Activated naive CD8-positive, alpha-beta T cell treated with anti-CD3 and anti-CD28 coated beads, Interleukin-2, amount 50 U/mL, for 24 hours (primary cell): ENCODE data around the gene SCD.
"Not testable (repeated sequence)": the region's sequence is repeated elsewhere in the genome, so short reads cannot be mapped to it uniquely, and the experiment has no call there.

Experiments
- ATAC-seq: fragments of 150-1000 bp; cut with Tn5 transposase; one replicate; pipeline ENCODE4 v1.10.0; 2021
- DNase-seq: peaks from one replicate; pipeline ENCODE4 v3.0.0; 2021
- H3K27ac Mint-ChIP-seq: one replicate; pipeline ENCODE4 v1.8.0; 2021; ENCODE audit warnings: mild to moderate bottlenecking, mixed read lengths
- H3K27me3 Mint-ChIP-seq: one replicate; pipeline ENCODE4 v1.8.0; 2021; ENCODE audit warnings: mixed read lengths
- H3K36me3 Mint-ChIP-seq: one replicate; pipeline ENCODE4 v1.8.0; 2021; ENCODE audit warnings: low read depth, mixed read lengths
- H3K4me1 Mint-ChIP-seq: one replicate; pipeline ENCODE4 v1.8.0; 2021; ENCODE audit warnings: mixed read lengths
- H3K4me3 Mint-ChIP-seq: one replicate; pipeline ENCODE4 v1.8.0; 2021; ENCODE audit warnings: mild to moderate bottlenecking, moderate library complexity, mixed read lengths
- H3K9me3 Mint-ChIP-seq: one replicate; pipeline ENCODE4 v1.8.0; 2021; ENCODE audit warnings: mixed read lengths

Gene SCD

GRCh38 chr10:100364735-100365391 is 17.8 kb downstream of the SCD start:
- Mint-ChIP-seq H3K4me3 (no peak overlapping the region), H3K36me3 (peaks cover 45% of the 10 kb centered on the region), H3K9me3 (no peaks in the 10 kb centered on the region), H3K27ac (no peak overlapping the region), H3K4me1 (peaks cover 20% of the 10 kb centered on the region), H3K27me3 (no peaks in the 10 kb centered on the region)
- peak; percentile 35 for ATAC-seq
- no peak for DNase-seq

- Mint-ChIP-seq H3K36me3 (peaks cover 8% of the 10 kb centered on the region), H3K9me3 (no peaks in the 10 kb centered on the region), H3K27ac (no peak overlapping the region), H3K4me3 (no peak overlapping the region), H3K27me3 (no peaks in the 10 kb centered on the region), H3K4me1 (peaks cover 34% of the 10 kb centered on the region)
- DNase-seq (no peak), ATAC-seq (no peak)
Observed at GRCh38 chr10:100368721-100369120, 21.7 kb downstream of the SCD start.

GRCh38 chr10:100370714-100371481 is 23.9 kb downstream of the SCD start:
- DNase-seq = peak; percentile 78
- Mint-ChIP-seq H3K36me3 (no peaks in the 10 kb centered on the region), H3K9me3 (no peaks in the 10 kb centered on the region), H3K27ac (no peak overlapping the region), H3K4me3 (no peak overlapping the region), H3K4me1 (peaks cover 26% of the 10 kb centered on the region), H3K27me3 (no peaks in the 10 kb centered on the region)
- peak; percentile 66 for ATAC-seq

- Mint-ChIP-seq H3K9me3 (no peaks in the 10 kb centered on the region), H3K27me3 (no peaks in the 10 kb centered on the region), H3K36me3 (no peaks in the 10 kb centered on the region), H3K27ac (no peak overlapping the region), H3K4me1 (peaks cover 28% of the 10 kb centered on the region), H3K4me3 (no peak overlapping the region)
- no peak for DNase-seq
- no peak for ATAC-seq
Observed at GRCh38 chr10:100371482-100372027, 24.5 kb downstream of the SCD start.

GRCh38 chr10:100372415-100373297 is 25.6 kb downstream of the SCD start:
- ATAC-seq (no peak), DNase-seq (no peak)
- peaks cover 34% of the 10 kb centered on the region for H3K4me1 Mint-ChIP-seq
- no peaks in the 10 kb centered on the region for H3K9me3 Mint-ChIP-seq
- no peaks in the 10 kb centered on the region for H3K36me3 Mint-ChIP-seq
- no peaks in the 10 kb centered on the region for H3K27me3 Mint-ChIP-seq
- no peak overlapping the region for H3K27ac Mint-ChIP-seq
- no peak overlapping the region for H3K4me3 Mint-ChIP-seq

- Mint-ChIP-seq H3K27me3 (no peaks in the 10 kb centered on the region), H3K4me3 (no peak overlapping the region), H3K27ac (no peak overlapping the region), H3K9me3 (no peaks in the 10 kb centered on the region), H3K4me1 (peaks cover 38% of the 10 kb centered on the region), H3K36me3 (no peaks in the 10 kb centered on the region)
- peak; percentile 83 for ATAC-seq
- DNase-seq = peak; percentile 96
Observed at GRCh38 chr10:100373298-100374199, 26.5 kb downstream of the SCD start.

GRCh38 chr10:100374200-100374655 is 27.2 kb downstream of the SCD start:
- Mint-ChIP-seq H3K36me3 (no peaks in the 10 kb centered on the region), H3K9me3 (no peaks in the 10 kb centered on the region), H3K27me3 (no peaks in the 10 kb centered on the region), H3K4me1 (peaks cover 37% of the 10 kb centered on the region), H3K27ac (no peak overlapping the region), H3K4me3 (no peak overlapping the region)
- DNase-seq (no peak), ATAC-seq (no peak)

GRCh38 chr10:100374677-100375353 is 27.8 kb downstream of the SCD start:
- peaks cover 33% of the 10 kb centered on the region for H3K4me1 Mint-ChIP-seq
- H3K36me3 Mint-ChIP-seq, H3K27ac Mint-ChIP-seq, DNase-seq, H3K27me3 Mint-ChIP-seq, ATAC-seq, H3K9me3 Mint-ChIP-seq, H3K4me3 Mint-ChIP-seq: not testable (repeated sequence)

GRCh38 chr10:100376656-100377055 is 29.6 kb downstream of the SCD start:
- H3K27me3 Mint-ChIP-seq, H3K4me3 Mint-ChIP-seq, ATAC-seq, H3K9me3 Mint-ChIP-seq, H3K36me3 Mint-ChIP-seq, DNase-seq: not testable (repeated sequence)
- H3K27ac Mint-ChIP-seq = peak overlapping the region; percentile 41
- H3K4me1 Mint-ChIP-seq = peaks cover 14% of the 10 kb centered on the region

- no peak for DNase-seq
- H3K27me3 Mint-ChIP-seq = no peaks in the 10 kb centered on the region
- H3K27ac Mint-ChIP-seq = no peak overlapping the region
- H3K9me3 Mint-ChIP-seq = no peaks in the 10 kb centered on the region
- no peak for ATAC-seq
- H3K36me3 Mint-ChIP-seq = peaks cover 13% of the 10 kb centered on the region
- no peak overlapping the region for H3K4me3 Mint-ChIP-seq
- H3K4me1 Mint-ChIP-seq = peaks cover 14% of the 10 kb centered on the region
Observed at GRCh38 chr10:100377830-100378229, 30.8 kb downstream of the SCD start.

- no peaks in the 10 kb centered on the region for H3K27me3 Mint-ChIP-seq
- H3K27ac Mint-ChIP-seq = no peak overlapping the region
- H3K4me3 Mint-ChIP-seq = no peak overlapping the region
- no peak for ATAC-seq
- H3K9me3 Mint-ChIP-seq = no peaks in the 10 kb centered on the region
- H3K36me3 Mint-ChIP-seq = peaks cover 15% of the 10 kb centered on the region
- H3K4me1 Mint-ChIP-seq = peaks cover 14% of the 10 kb centered on the region
- no peak for DNase-seq
Observed at GRCh38 chr10:100380400-100380799, 33.4 kb downstream of the SCD start.

GRCh38 chr10:100382553-100382952 is 35.5 kb downstream of the SCD start:
- Mint-ChIP-seq H3K36me3 (peaks cover 18% of the 10 kb centered on the region), H3K4me1 (peaks cover 5% of the 10 kb centered on the region), H3K27me3 (no peaks in the 10 kb centered on the region), H3K27ac (no peak overlapping the region), H3K4me3 (no peak overlapping the region), H3K9me3 (no peaks in the 10 kb centered on the region)
- ATAC-seq (no peak), DNase-seq (no peak)

GRCh38 chr10:100383251-100383650 is 36.2 kb downstream of the SCD start:
- Mint-ChIP-seq H3K9me3 (no peaks in the 10 kb centered on the region), H3K27me3 (no peaks in the 10 kb centered on the region), H3K27ac (no peak overlapping the region), H3K4me1 (no peaks in the 10 kb centered on the region), H3K36me3 (peaks cover 18% of the 10 kb centered on the region), H3K4me3 (no peak overlapping the region)
- ATAC-seq (no peak), DNase-seq (no peak)
